A673 (cell line): Measurements from ENCODE around the gene PCDHA2.

Experiments
- CTCF ChIP-seq: fragments of 300-800, 200-600 bp; sonication (generic); conservative IDR thresholded peaks from 2 replicates; pipeline ENCODE4 v1.5.1; 2017; ENCODE audit warnings: low read depth, mild to moderate bottlenecking, antibody characterized with exemption, low read length, moderate library complexity, mixed read lengths
- EZH2 ChIP-seq: fragments of 200-600 bp; sonication (generic); IDR thresholded peaks from 2 replicates; pipeline ENCODE4 v1.6.1; 2017; ENCODE audit warnings: borderline replicate concordance, low read depth, mild to moderate bottlenecking, mixed read lengths, antibody characterized with exemption, low read length; ENCODE audit not compliant: poor library complexity, severe bottlenecking

- TF ChIP-seq CTCF (no peak), EZH2 (no peak)
Measured at GRCh38 chr5:140808889-140809291, 14.2 kb downstream of the PCDHA2 start.
